ENCODE data around the gene NTRK3.
"Not testable (repeated sequence)": the region's sequence is repeated elsewhere in the genome, so short reads cannot be mapped to it uniquely, and the experiment has no call there.

Gene NTRK3

GRCh38 chr15:87874896-87875711 is 381.4 kb downstream of the NTRK3 start:
- DNase-seq, result no peak
- TF ChIP-seq POLR2A (IDR thresholded peaks at IDR 0.05; ENCODE audit: low read length) (no peak), GATA1 (IDR thresholded peaks at IDR 0.05; ENCODE audit: low read depth, low read length) (no peak)

- TF ChIP-seq GATA1 (IDR thresholded peaks at IDR 0.05; ENCODE audit: low read depth, low read length) (no peak), POLR2A (IDR thresholded peaks at IDR 0.05; ENCODE audit: low read length) (no peak)
- DNase-seq, result no peak
Observed at GRCh38 chr15:87873516-87873915, 383.0 kb downstream of the NTRK3 start.

DNA sequence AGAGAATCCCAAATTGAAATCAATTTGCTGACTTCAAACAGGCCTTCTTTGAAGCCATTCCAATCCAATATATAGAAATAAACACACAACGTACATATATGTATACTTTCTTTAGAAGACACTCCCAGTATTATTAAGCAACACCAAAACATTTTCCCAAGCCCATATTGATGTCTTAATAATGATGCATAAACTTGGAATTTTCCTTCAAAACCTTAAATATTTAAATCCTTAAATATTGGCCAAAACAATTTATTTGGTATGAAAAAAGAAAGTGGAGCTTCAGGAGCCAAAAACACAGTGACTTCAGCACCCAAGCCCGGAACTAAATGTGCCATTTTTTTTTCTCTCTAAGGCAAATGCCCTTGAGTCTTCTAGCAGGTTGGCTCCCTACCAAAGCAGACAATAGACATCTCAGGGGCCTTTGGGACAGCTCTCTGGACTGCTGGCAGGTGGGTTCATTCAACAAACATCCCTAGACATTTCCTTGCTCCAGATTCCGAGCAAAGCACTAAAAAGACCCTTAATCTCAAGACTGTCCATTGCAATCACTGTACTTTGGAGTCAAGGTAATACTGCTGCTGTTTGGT is 384.7 kb downstream of the NTRK3 start:
- TF ChIP-seq POLR2A (IDR thresholded peaks at IDR 0.05; ENCODE audit: low read length) (no peak), GATA1 (IDR thresholded peaks at IDR 0.05; ENCODE audit: low read depth, low read length) (no peak)
- no peak for DNase-seq

DNA sequence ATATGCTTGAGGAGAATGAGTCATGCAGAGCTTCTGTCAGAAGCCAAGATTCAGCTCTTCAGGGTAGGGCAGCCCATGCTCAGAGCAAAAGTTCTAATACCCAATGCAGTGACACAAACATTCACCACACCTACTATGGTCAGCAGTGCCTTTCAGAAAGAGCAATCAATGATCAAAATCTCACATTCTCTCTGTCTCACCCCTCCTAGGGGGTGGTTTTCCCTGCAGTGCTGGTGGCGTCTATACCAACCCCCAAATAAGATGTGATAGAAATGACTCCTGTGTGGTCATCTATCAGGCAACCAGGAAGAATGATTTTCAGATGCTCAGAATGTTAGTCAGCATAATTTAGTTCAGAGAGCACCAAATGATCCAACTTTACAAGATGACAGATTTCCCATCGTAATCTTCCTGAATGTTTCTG is 385.3 kb downstream of the NTRK3 start:
- no peak for DNase-seq
- TF ChIP-seq GATA1 (IDR thresholded peaks at IDR 0.05; ENCODE audit: low read depth, low read length) (no peak), POLR2A (IDR thresholded peaks at IDR 0.05; ENCODE audit: low read length) (no peak)

DNA sequence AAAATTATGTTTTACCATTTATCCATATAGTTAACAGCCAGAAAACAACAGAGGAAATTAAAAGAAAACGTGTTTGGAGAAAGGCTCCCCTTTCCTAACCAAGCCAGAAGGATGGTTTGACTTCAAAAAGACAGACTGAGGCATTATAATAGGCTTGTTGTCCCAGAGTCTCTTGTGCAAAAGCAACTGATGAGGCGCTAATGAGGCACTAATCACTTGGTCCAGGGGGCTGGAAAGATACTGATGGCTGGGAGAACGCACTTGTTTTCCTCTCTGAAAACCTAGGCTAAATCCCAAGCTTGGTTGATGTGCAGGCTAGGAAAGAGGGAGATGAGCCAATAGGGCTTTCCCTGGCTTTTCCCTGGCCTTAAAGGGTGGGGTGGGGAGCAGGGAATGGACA is 389.6 kb downstream of the NTRK3 start:
- no peak for DNase-seq
- no peak for TF ChIP-seq GATA1 (IDR thresholded peaks at IDR 0.05; ENCODE audit: low read depth, low read length)
- TF ChIP-seq POLR2A (IDR thresholded peaks at IDR 0.05; ENCODE audit: low read length), result no peak

GRCh38 chr15:87863152-87863551 is 393.4 kb downstream of the NTRK3 start:
- no peak for TF ChIP-seq GATA1 (IDR thresholded peaks at IDR 0.05; ENCODE audit: low read depth, low read length)
- no peak for TF ChIP-seq POLR2A (IDR thresholded peaks at IDR 0.05; ENCODE audit: low read length)
- no peak for DNase-seq

- TF ChIP-seq POLR2A (IDR thresholded peaks at IDR 0.05; ENCODE audit: low read length), result no peak
- TF ChIP-seq GATA1 (IDR thresholded peaks at IDR 0.05; ENCODE audit: low read depth, low read length), result no peak
- DNase-seq, result no peak
Observed at GRCh38 chr15:87860743-87861142, 395.8 kb downstream of the NTRK3 start.

DNA sequence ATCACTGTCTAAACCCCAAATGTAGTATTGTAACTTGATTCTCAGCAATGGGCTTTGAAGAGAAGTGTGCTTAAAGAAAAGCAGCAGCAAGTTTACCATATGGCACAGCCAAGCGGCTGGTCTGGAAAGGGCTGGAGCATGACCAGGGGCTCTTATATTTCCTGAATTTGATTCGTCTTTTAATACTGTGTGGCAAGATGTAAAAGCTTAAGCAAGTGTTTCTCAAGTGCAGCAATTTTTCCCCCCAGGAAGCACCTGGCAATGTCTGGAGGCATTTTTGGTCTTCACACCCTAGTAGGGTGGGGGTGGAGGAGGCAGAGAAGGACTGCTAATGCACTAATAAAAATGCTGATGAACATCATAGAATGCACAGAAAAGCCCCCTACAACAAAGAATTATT is 397.9 kb downstream of the NTRK3 start:
- TF ChIP-seq GATA1 (IDR thresholded peaks at IDR 0.05; ENCODE audit: low read depth, low read length), result no peak
- no peak for TF ChIP-seq POLR2A (IDR thresholded peaks at IDR 0.05; ENCODE audit: low read length)
- no peak for DNase-seq

DNA sequence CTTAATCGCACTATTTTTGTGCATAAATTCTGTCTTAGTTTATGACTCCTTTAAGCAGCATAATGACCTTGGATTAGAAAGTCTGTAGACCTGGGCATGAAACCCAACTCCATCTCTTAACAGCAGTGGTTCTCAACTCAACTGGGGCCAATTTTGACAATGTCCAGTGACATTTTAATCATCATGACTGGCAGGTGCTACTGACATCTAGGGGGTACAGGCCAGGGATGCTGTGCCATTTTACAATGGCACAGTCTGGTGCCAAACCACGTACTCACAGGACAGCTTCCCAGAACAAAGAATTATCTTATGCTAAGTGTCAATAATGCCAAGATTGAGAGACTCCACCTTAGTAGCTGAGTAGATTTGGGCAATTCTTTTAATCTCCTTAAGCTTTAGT is 405.0 kb downstream of the NTRK3 start:
- no peak for TF ChIP-seq POLR2A (IDR thresholded peaks at IDR 0.05; ENCODE audit: low read length)
- TF ChIP-seq GATA1 (IDR thresholded peaks at IDR 0.05; ENCODE audit: low read depth, low read length), result no peak
- no peak for DNase-seq

DNA sequence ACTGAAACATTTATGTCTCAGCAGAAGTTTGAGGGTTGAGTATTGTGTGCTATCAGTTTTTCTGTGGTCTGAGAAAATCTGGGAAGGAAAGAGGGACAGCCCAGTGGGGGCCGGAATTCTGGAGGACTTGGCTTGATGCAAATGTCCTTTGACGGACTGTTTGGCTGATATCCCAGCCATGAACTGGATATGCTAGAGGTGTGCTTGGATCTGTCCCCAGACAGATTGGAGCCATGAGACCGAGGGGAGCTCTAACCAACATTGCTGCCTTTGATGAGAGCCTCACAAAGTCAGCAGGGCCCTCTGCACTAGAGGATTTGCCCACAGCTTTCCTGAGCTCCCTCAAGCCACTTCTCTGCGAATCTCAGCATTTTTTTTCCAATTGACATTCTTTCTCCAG is 405.6 kb downstream of the NTRK3 start:
- TF ChIP-seq GATA1 (IDR thresholded peaks at IDR 0.05; ENCODE audit: low read depth, low read length), result no peak
- no peak for TF ChIP-seq POLR2A (IDR thresholded peaks at IDR 0.05; ENCODE audit: low read length)
- no peak for DNase-seq

DNA sequence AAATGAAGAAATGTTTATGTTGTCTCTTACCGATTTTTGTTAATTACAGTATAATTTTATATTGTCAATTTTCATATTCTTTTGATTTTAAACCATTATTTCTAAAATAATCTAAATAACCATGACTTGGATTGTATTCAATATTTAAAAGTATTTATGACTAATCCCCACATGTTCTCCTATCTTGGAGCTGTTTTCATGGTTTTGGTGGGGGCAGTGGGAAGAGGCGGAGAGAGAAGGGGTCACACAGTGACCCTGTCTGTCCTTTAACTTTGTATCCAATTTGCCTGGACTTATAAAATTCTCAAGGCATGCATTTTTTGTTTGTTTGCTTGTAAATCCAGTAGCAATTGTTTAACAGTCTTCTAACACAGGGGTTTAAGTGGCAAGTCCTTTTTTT is 407.4 kb downstream of the NTRK3 start:
- DNase-seq, result no peak
- TF ChIP-seq GATA1 (IDR thresholded peaks at IDR 0.05; ENCODE audit: low read depth, low read length) (no peak), POLR2A (IDR thresholded peaks at IDR 0.05; ENCODE audit: low read length) (no peak)

DNA sequence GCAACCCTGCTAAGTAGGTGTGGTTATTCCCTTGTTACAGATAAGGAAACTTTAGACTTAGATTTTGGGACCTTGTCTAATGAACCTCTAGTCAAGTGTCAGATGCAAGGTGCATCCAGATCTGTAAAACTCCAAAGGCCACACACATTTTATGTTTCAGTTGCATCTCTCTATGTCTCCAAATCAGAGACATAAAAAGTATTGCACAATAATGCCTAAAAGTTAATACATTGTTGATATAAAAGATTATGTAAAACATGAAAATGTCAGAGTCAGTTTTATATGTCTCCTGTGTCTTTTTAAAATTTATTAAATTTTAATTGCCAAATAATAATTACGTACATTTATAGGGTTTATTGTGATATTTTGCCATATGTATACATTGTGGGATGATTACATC is 408.5 kb downstream of the NTRK3 start:
- TF ChIP-seq POLR2A (IDR thresholded peaks at IDR 0.05; ENCODE audit: low read length), result no peak
- no peak for TF ChIP-seq GATA1 (IDR thresholded peaks at IDR 0.05; ENCODE audit: low read depth, low read length)
- no peak for DNase-seq

- DNase-seq, result no peak
- TF ChIP-seq GATA1 (IDR thresholded peaks at IDR 0.05; ENCODE audit: low read depth, low read length) (no peak), POLR2A (IDR thresholded peaks at IDR 0.05; ENCODE audit: low read length) (no peak)
Observed at GRCh38 chr15:87846746-87847145, 409.8 kb downstream of the NTRK3 start.

DNA sequence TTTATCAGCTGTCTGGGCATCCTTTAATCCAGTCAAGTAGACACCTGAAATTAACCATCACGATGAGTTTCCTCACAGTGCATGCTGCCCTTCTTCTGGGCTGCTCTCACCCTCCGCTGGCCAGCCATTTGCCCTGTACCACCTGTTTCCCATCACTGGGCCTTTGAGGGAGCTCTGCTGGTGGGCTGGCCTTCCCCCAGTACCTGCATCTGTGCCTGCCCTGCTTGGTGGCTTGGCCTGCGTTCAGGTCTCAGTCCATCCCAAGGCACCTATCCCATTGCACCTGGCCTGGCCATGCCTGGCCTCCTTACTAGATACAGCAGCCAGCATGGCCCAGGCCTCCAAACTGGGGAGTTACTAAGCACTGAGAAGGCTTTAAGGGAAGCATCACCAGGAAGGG is 413.2 kb downstream of the NTRK3 start:
- no peak for DNase-seq
- TF ChIP-seq POLR2A (IDR thresholded peaks at IDR 0.05; ENCODE audit: low read length), result no peak
- TF ChIP-seq GATA1 (IDR thresholded peaks at IDR 0.05; ENCODE audit: low read depth, low read length), result no peak

GRCh38 chr15:87841426-87841998 is 415.0 kb downstream of the NTRK3 start:
- TF ChIP-seq POLR2A (IDR thresholded peaks at IDR 0.05; ENCODE audit: low read length) (no peak), GATA1 (IDR thresholded peaks at IDR 0.05; ENCODE audit: low read depth, low read length) (no peak)
- no peak for DNase-seq

DNA sequence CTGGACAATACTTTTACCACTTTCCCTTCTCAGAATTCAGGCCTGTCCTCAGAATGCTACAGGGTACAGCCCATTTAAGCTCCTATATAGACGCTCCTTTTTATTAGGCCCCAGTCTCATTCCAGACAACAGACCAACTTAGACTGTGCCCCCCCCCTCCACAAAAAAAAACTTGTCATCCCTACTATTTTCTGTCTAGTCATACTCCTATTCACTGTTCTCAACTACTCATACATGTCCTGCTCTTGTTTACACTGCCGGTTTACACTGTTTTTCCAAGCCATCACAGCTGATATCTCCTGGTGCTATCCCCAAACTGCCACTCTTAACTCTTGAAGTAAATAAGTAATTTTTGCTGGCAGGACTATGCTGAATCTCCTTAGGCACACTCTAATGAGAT is 420.7 kb downstream of the NTRK3 start:
- DNase-seq, result not testable (repeated sequence)

- DNase-seq, result not testable (repeated sequence)
Observed at GRCh38 chr15:87833333-87833732, 423.2 kb downstream of the NTRK3 start.

Data from erythroblast (primary cell).